OCI-LY1 (cell line): Measurements from ENCODE around the gene NEURL1.

Experiments
- H2AFZ ChIP-seq: fragments of 200-600 bp; sonication (generic), shearing (Covaris generic); 2 replicates; pipeline ENCODE4 v1.6.0; 2014; ENCODE audit warnings: antibody characterized with exemption, mild to moderate bottlenecking, low read length
- H3F3A ChIP-seq: fragments of 200-600 bp; sonication (generic), shearing (Covaris generic); 2 replicates; pipeline ENCODE4 v1.6.0; 2014; ENCODE audit warnings: mild to moderate bottlenecking, antibody characterized with exemption, low read length, moderate library complexity; ENCODE audit not compliant: insufficient read depth
- H3K27ac ChIP-seq: fragments of 200-600 bp; sonication (generic); 2 replicates; pipeline ENCODE4 v1.5.1; 2014; ENCODE audit warnings: low read length, mixed run types, mild to moderate bottlenecking, low read depth; ENCODE audit not compliant: poor library complexity, severe bottlenecking
- H3K27me3 ChIP-seq: fragments of 200-600 bp; sonication (generic); 2 replicates; pipeline ENCODE4 v1.6.0; 2014; ENCODE audit warnings: antibody characterized with exemption, mild to moderate bottlenecking, low read length, moderate library complexity; ENCODE audit not compliant: insufficient read depth
- H3K36me3 ChIP-seq: fragments of 200-600 bp; sonication (generic); 2 replicates; pipeline ENCODE4 v1.6.1; 2014; ENCODE audit warnings: mild to moderate bottlenecking, antibody characterized with exemption, low read length, moderate library complexity, mixed read lengths; ENCODE audit not compliant: insufficient read depth
- H3K4me1 ChIP-seq: fragments of 200-600 bp; sonication (generic); 2 replicates; pipeline ENCODE4 v1.5.1; 2014; ENCODE audit warnings: mild to moderate bottlenecking, low read length, moderate library complexity; ENCODE audit not compliant: insufficient read depth, severe bottlenecking
- H3K4me2 ChIP-seq: fragments of 200-600 bp; sonication (generic), shearing (Covaris generic); 2 replicates; pipeline ENCODE4 v1.6.1; 2014; ENCODE audit warnings: low read length
- H3K4me3 ChIP-seq: fragments of 200-600 bp; sonication (generic); 2 replicates; pipeline ENCODE4 v1.5.1; 2014; ENCODE audit warnings: low read length, low read depth, mild to moderate bottlenecking, mixed read lengths; ENCODE audit not compliant: poor library complexity, severe bottlenecking
- H3K79me2 ChIP-seq: fragments of 200-600 bp; shearing (Covaris generic); 2 replicates; pipeline ENCODE4 v1.6.1; 2016; ENCODE audit warnings: mixed run types, low read length, mixed read lengths; ENCODE audit not compliant: insufficient read depth
- H3K9ac ChIP-seq: fragments of 200-600 bp; sonication (generic), shearing (Covaris generic); 2 replicates; pipeline ENCODE4 v1.6.1; 2014; ENCODE audit warnings: mild to moderate bottlenecking, low read length, mixed read lengths
- H3K9me2 ChIP-seq: fragments of 200-600 bp; sonication (generic), shearing (Covaris generic); 2 replicates; pipeline ENCODE4 v1.6.1; 2014; ENCODE audit warnings: low read depth, mild to moderate bottlenecking, low read length, mixed read lengths
- H3K9me3 ChIP-seq: fragments of 200-600 bp; shearing (Covaris generic); 2 replicates; pipeline ENCODE4 v1.6.1; 2014; ENCODE audit warnings: low read length, mixed read lengths
- H4K20me1 ChIP-seq: fragments of 200-600 bp; sonication (generic), shearing (Covaris generic); 2 replicates; pipeline ENCODE4 v1.6.0; 2016; ENCODE audit warnings: mild to moderate bottlenecking, low read length; ENCODE audit not compliant: insufficient read depth
- CTCF ChIP-seq: fragments of 200-600 bp; sonication (generic), shearing (Covaris generic); IDR thresholded peaks from 2 replicates; pipeline ENCODE4 v1.5.1; 2017; ENCODE audit warnings: mild to moderate bottlenecking, antibody characterized with exemption, low read length, moderate library complexity, mixed read lengths
- EZH2 ChIP-seq: fragments of 200-600 bp; sonication (generic), shearing (Covaris generic); IDR thresholded peaks from 2 replicates; pipeline ENCODE4 v1.8.0; 2017; ENCODE audit warnings: borderline replicate concordance, mixed run types, mild to moderate bottlenecking, antibody characterized with exemption, low read length, moderate library complexity, mixed read lengths

NEURL1 gene

GRCh38 chr10:103472005-103472404 lies 21.5 kb upstream of the NEURL1 start:
- Histone ChIP-seq H2AFZ (no peak overlapping the region), H3K4me1 (peaks cover 42% of the 10 kb centered on the region), H3K4me3 (peak overlapping the region; percentile 40), H4K20me1 (no peaks in the 10 kb centered on the region), H3K9ac (peak overlapping the region; percentile 55; the same call in 1 of the 2 replicates), H3K36me3 (no peaks in the 10 kb centered on the region), H3K9me2 (no peaks in the 10 kb centered on the region), H3K9me3 (no peaks in the 10 kb centered on the region), H3K4me2 (peak overlapping the region; percentile 55), H3F3A (no peaks in the 10 kb centered on the region), H3K79me2 (no peaks in the 10 kb centered on the region), H3K27me3 (no peaks in the 10 kb centered on the region), H3K27ac (peak overlapping the region; percentile 91)
- TF ChIP-seq CTCF, result no peak
- TF ChIP-seq EZH2, result no peak

- peaks cover 30% of the 10 kb centered on the region for H3K4me1 ChIP-seq
- H3K27ac ChIP-seq, result no peak overlapping the region
- H2AFZ ChIP-seq, result no peak overlapping the region
Measured at GRCh38 chr10:103473261-103473671, 20.2 kb upstream of the NEURL1 start.

GRCh38 chr10:103474077-103474476 lies 19.4 kb upstream of the NEURL1 start:
- Histone ChIP-seq H3K27me3 (no peaks in the 10 kb centered on the region), H3K4me3 (no peak overlapping the region), H2AFZ (no peak overlapping the region), H3K36me3 (no peaks in the 10 kb centered on the region), H4K20me1 (no peaks in the 10 kb centered on the region), H3K4me2 (no peak overlapping the region), H3K4me1 (peaks cover 30% of the 10 kb centered on the region), H3K9ac (no peak overlapping the region), H3K79me2 (no peaks in the 10 kb centered on the region), H3K9me2 (no peaks in the 10 kb centered on the region), H3K9me3 (no peaks in the 10 kb centered on the region), H3F3A (no peaks in the 10 kb centered on the region), H3K27ac (no peak overlapping the region)
- TF ChIP-seq CTCF, result no peak
- no peak for TF ChIP-seq EZH2

More at GRCh38 chr10:103473261-103473671, 20.2 kb upstream of the NEURL1 start:
- Histone ChIP-seq H3F3A (no peaks in the 10 kb centered on the region), H3K4me2 (no peak overlapping the region), H3K27me3 (no peaks in the 10 kb centered on the region), H3K36me3 (no peaks in the 10 kb centered on the region), H3K79me2 (no peaks in the 10 kb centered on the region), H3K9ac (no peak overlapping the region), H3K4me3 (no peak overlapping the region), H3K9me2 (no peaks in the 10 kb centered on the region), H3K9me3 (no peaks in the 10 kb centered on the region), H4K20me1 (no peaks in the 10 kb centered on the region)
- TF ChIP-seq CTCF, result no peak
- no peak for TF ChIP-seq EZH2
